Subcutaneous adipose tissue (tissue), 4 donors: ENCODE data around the gene FGD5. TPM values are rescaled to one million over a fixed set of nuclear protein-coding genes. Genes with fewer than 3 reads are reported as not detected.

Source experiments
- CTCF ChIP-seq: fragments of 450-650 bp; IDR thresholded peaks from one replicate; pipeline ENCODE4 v1.5.1; 2016; ENCODE audit warnings: low read depth, mild to moderate bottlenecking, control low read depth, antibody characterized with exemption, moderate library complexity
- total RNA-seq, 4 donors: library from RNA; depleted of rRNA; stranded (reverse); fragments of >200 nt; gene quantifications; one replicate each; pipeline ENCODE4 v1.1.0, GENCODE V29; 2016

The FGD5 gene
- total RNA-seq, 4 donors from 2014 or later, result 18.2 to 62.9 (median 27.6) TPM

GRCh38 chr3:14905055-14905657, 86.4 kb downstream of the FGD5 start:
- no peak for TF ChIP-seq CTCF

DNA sequence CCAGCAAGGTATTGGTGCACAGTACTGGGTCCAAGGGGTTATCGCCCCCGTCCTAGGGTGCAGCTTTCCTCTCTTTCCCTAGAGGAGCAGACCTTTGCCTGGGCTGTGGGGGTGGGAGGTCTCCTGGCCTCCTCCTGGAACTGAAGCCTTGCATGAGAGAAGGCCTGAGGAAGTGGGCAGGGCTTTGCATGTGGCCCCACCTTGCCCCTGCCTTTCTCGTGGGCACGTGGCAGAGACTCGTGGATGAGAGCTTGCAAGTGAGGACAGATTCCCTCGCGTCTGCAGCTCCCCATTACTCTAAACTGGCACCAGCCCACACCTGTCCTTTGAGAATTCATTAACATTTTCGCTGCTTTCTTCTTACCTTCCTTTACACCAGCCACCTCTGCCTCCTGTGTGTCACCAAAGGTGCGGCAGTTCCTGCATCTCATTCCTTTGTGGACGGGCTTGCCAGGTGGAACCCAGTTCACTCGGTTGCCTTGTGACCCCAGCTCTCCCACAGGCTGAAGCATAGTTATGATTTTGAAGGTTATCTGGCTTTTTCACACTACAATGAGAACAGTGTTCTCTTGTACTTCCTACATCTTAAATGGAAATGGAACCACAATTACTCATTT, 87.7 kb downstream of the FGD5 start:
- TF ChIP-seq CTCF, result no peak

DNA sequence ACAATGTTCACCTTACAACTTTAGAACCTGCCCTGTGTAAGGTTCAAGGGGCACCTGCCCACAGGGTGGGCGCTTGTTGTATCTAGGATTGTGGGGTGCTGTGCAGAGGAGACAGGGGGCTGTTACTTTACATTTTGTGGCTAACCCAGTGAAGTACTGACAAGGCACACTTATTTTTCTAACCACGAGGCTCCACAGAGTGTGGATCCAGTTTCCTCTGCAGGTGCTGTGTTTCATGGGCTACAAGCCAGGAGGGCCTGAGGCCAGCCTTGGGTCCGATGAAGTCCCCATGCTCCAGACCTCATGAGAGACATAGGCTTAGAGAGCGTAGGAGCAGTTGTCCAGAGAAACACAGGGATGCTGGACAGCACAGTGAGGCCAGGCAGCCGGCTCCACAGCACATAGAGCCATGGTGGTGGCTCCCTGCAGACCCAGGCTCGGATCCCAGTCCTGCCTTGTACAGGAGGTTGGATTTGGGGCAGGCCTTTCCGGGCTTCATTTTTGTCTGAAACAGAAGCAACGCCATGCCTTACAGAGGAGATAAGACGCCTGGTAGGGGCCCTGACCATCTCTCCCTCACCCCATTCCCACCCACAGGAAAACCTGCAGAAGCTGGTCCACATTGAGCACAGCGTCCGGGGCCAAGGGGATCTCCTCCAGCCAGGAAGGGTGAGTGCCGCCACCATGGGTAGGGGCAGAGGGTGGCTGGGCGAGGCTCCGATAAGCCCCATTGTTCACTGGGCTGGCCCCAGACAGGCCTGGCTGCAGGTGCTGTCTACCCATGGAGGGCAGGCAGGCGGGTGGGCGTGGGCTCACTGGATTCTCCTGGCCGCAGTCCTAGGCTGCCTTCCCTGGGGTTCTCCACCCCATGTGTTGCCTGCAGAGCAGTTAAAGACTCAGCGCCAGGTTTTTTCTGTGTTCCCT, 88.5 kb downstream of the FGD5 start:
- no peak for TF ChIP-seq CTCF

DNA sequence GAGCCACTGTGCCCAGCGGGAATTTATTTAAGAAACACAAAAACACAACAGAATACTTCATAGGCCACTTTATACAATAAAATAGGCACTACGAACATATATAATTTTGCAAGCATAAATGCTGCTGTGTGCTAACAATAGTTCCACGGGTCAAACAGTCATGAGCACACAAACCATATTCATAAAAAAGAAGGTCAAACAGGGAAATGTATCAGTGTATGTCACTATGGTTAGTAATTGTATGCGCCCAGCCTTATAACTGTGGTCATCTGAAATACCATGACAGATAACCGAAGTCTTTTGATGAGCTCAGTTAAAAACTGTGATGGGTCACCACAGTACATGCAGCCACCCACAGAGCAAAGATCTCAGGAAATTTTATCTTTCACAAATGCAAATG, 90.5 kb downstream of the FGD5 start:
- TF ChIP-seq CTCF, result no peak

GRCh38 chr3:14911651-14912050, 92.9 kb downstream of the FGD5 start:
- TF ChIP-seq CTCF, result no peak

DNA sequence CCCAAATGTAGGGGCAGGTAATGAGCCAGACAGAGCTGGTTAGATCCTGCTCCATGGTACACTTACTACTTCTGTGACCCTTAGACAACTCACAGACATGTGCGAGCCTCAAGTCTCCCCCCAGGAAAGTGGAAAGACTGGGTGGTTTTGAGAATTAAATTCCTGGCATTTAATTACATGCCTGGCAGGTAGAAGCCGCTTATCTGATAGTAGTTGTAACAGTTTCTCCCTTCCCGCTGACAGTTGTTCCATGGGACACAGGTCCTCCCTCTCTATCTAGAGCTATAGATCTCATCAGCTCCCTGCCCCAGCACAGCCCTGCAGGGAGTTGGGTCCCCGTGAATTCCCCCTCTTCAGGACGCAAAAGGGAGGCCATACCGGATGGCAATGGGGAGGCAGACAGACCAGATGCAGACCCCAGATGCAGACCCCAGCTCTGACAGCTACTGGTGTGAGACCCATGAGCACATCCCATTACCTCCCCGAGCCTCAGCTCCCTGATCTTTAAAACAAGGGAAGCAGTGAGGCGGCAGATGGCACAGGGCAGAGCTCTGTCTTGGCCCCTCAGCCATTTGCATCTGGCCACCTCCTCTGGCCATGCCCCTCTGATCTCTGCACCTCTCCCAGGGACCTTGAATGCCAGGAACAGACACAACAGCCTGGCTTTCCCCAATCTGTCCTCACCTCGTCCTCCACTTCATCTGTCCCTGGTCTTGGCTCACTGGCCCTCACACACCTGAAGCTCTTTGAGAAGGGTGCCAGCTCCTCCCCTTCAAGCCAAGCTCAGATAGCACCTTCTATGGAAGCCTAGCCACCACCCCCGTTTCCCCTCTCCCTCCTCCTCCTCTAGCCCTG, 94.5 kb downstream of the FGD5 start:
- no peak for TF ChIP-seq CTCF
